IMR-90 (cell line): Measurements from ENCODE around the gene CASZ1. TPM values are rescaled to one million over a fixed set of nuclear protein-coding genes. Genes with fewer than 3 reads are reported as not detected.

Experiments
- ATAC-seq: fragments of 200-7000 bp; cut with Tn5 transposase; 2 replicates; pipeline ENCODE4 v1.9.1; 2020; ENCODE audit warnings: low read depth, mild to moderate bottlenecking, moderate library complexity
- BruUV-seq: library from RNA; stranded (reverse); fragments of 400-500 nt; replicated peaks from 2 replicates; lab custom pipeline; 2021; lab: Mats Ljungman, UMichigan
- CTCF ChIA-PET: fragments of 300-600 bp; formaldehyde crosslinking; extraction: SDS; loops from one replicate; lab custom pipeline; 2021; ENCODE audit warnings: antibody characterized with exemption; lab: Yijun Ruan, JAX
- POLR2A ChIA-PET: fragments of 300-600 bp; sonication (Branson Sonifier 250); formaldehyde crosslinking; loops from one replicate; lab custom pipeline; 2022; ENCODE audit warnings: antibody characterized with exemption; ENCODE audit not compliant: unreplicated experiment; lab: Charles Lee
- DNase-seq: peaks from one replicate; pipeline ENCODE4 v3.0.0; 2013
- H2AFZ ChIP-seq: replicated peaks from 2 replicates; pipeline ENCODE3; 2013; ENCODE audit warnings: low read length, mild to moderate bottlenecking; ENCODE audit not compliant: poor library complexity
- H2AK5ac ChIP-seq: 2 replicates; pipeline ENCODE4 v1.6.1; 2013; ENCODE audit warnings: low read depth, low read length, inconsistent platforms
- H2AK9ac ChIP-seq: replicated peaks from 2 replicates; pipeline ENCODE3; 2013; ENCODE audit warnings: mild to moderate bottlenecking, low read depth, low read length, moderate library complexity; ENCODE audit not compliant: poor library complexity
- H2BK120ac ChIP-seq: 2 replicates; pipeline ENCODE4 v1.6.1; 2013; ENCODE audit warnings: low read depth, low read length, inconsistent platforms
- H2BK15ac ChIP-seq: 3 replicates; pipeline ENCODE4 v1.6.1; 2013; ENCODE audit warnings: low read depth, low read length, inconsistent platforms
- H2BK20ac ChIP-seq: 2 replicates; pipeline ENCODE4 v1.6.1; 2013; ENCODE audit warnings: low read depth, mild to moderate bottlenecking, inconsistent platforms, low read length, moderate library complexity
- H2BK5ac ChIP-seq: 2 replicates; pipeline ENCODE4 v1.6.1; 2013; ENCODE audit warnings: mild to moderate bottlenecking, low read depth, low read length, inconsistent platforms; ENCODE audit not compliant: poor library complexity, severe bottlenecking
- H3K14ac ChIP-seq: replicated peaks from 2 replicates; pipeline ENCODE4 v1.6.1; 2013; ENCODE audit warnings: low read depth, low read length, inconsistent platforms
- H3K18ac ChIP-seq: 2 replicates; pipeline ENCODE4 v1.6.1; 2013; ENCODE audit warnings: low read depth, low read length, control low read depth
- H3K23ac ChIP-seq: 2 replicates; pipeline ENCODE4 v1.6.1; 2013; ENCODE audit warnings: low read depth, low read length, inconsistent platforms
- H3K27ac ChIP-seq: 2 replicates; pipeline ENCODE4 v1.5.1; 2013; ENCODE audit warnings: mild to moderate bottlenecking, control low read depth, low read length; ENCODE audit not compliant: insufficient read depth
- H3K27me3 ChIP-seq: 2 replicates; pipeline ENCODE4 v1.6.1; 2013; ENCODE audit warnings: low read length; ENCODE audit not compliant: control insufficient read depth, insufficient read depth
- H3K36me3 ChIP-seq: 2 replicates; pipeline ENCODE4 v1.6.1; 2013; ENCODE audit warnings: low read length, mixed read lengths; ENCODE audit not compliant: control insufficient read depth, insufficient read depth
- H3K4ac ChIP-seq: 2 replicates; pipeline ENCODE4 v1.6.1; 2013; ENCODE audit warnings: low read depth, low read length, inconsistent platforms
- H3K4me1 ChIP-seq: 2 replicates; pipeline ENCODE4 v1.6.1; 2013; ENCODE audit warnings: low read length, mixed read lengths; ENCODE audit not compliant: control insufficient read depth, insufficient read depth
- H3K4me2 ChIP-seq: 2 replicates; pipeline ENCODE4 v1.6.1; 2013; ENCODE audit warnings: low read depth, mild to moderate bottlenecking, control low read depth, low read length, moderate library complexity
- H3K4me3 ChIP-seq: 2 replicates; pipeline ENCODE4 v1.5.1; 2013; ENCODE audit warnings: low read depth, mild to moderate bottlenecking, control low read depth, low read length, moderate library complexity; ENCODE audit not compliant: insufficient read depth
- H3K56ac ChIP-seq: 2 replicates; pipeline ENCODE4 v1.6.1; 2013; ENCODE audit warnings: low read length, inconsistent platforms; ENCODE audit not compliant: insufficient read depth; ENCODE audit errors: extremely low read depth
- H3K79me1 ChIP-seq, 2 experiments: 2 replicates each; pipeline ENCODE4 v1.6.1; 2013; ENCODE audit warnings: low read length in 2 of 2, inconsistent platforms in 1 of 2, low read depth in 1 of 2
- H3K9ac ChIP-seq: 2 replicates; pipeline ENCODE4 v1.6.1; 2013; ENCODE audit warnings: low read depth, low read length, control low read depth
- H3K9me1 ChIP-seq: 2 replicates; pipeline ENCODE4 v1.6.1; 2013; ENCODE audit warnings: low read length, inconsistent platforms; ENCODE audit not compliant: insufficient read depth
- H3K9me3 ChIP-seq: 2 replicates; pipeline ENCODE4 v1.6.1; 2013; ENCODE audit warnings: low read length; ENCODE audit not compliant: control insufficient read depth, insufficient read depth
- H4K20me1 ChIP-seq: 2 replicates; pipeline ENCODE4 v1.6.1; 2013; ENCODE audit warnings: low read length, inconsistent platforms; ENCODE audit not compliant: insufficient read depth
- H4K5ac ChIP-seq: 2 replicates; pipeline ENCODE4 v1.6.1; 2013; ENCODE audit warnings: mild to moderate bottlenecking, low read depth, low read length, control low read depth
- H4K8ac ChIP-seq, 2 experiments: 2 replicates each; pipeline ENCODE4 v1.6.1; 2013; ENCODE audit warnings: low read depth in 2 of 2, low read length in 2 of 2, control low read depth in 1 of 2, inconsistent platforms in 1 of 2
- H4K91ac ChIP-seq: 2 replicates; pipeline ENCODE4 v1.6.1; 2013; ENCODE audit warnings: low read depth, low read length, inconsistent platforms; ENCODE audit not compliant: insufficient read depth
- BHLHE40 ChIP-seq: fragments of 150-350 bp; IDR thresholded peaks from 2 replicates; pipeline ENCODE4 v1.6.1; 2016; ENCODE audit warnings: mild to moderate bottlenecking, low read depth, low read length
- FOS ChIP-seq: fragments of 150-350 bp; IDR thresholded peaks from 2 replicates; pipeline ENCODE4 v1.6.1; 2016; ENCODE audit warnings: low read depth, low read length
- POLR2A ChIP-seq: IDR thresholded peaks from 2 replicates; pipeline ENCODE4 v1.6.1; 2012; ENCODE audit warnings: mild to moderate bottlenecking, low read depth, low read length
- WGBS, 2 experiments: methylation state at CpG; one replicate each; pipeline versions ENCODE4 v1.1.5 to v1.1.7; 2013; ENCODE audit warnings: missing lambda C conversion rate in 2 of 2; ENCODE audit not compliant: insufficient read length in 1 of 2; ENCODE audit errors: extremely low coverage in 2 of 2; 5-methylcytosine and 5-hydroxymethylcytosine counted together
- dilution Hi-C: fragments of 300-500 bp; cut with HindIII; formaldehyde crosslinking; loops from one replicate; pipeline ENCODE4 v1.14.3; 2018; ENCODE audit warnings: low sequenced_read_pairs; ENCODE audit not compliant: unreplicated experiment
- in situ Hi-C: fragments of 300-500 bp; cut with MboI; formaldehyde crosslinking; loops from 3 replicates; pipeline ENCODE4 v1.14.3; 2019; ENCODE audit warnings: low sequenced_read_pairs, inconsistent platforms, mixed read lengths
- intact Hi-C: fragments of 100-400 bp; cut with micrococcal nuclease; formaldehyde crosslinking; loops from 2 replicates; pipeline ENCODE4 v1.10.0; 2022
- polyA plus RNA-seq, 3 experiments: library from polyadenylated mRNA; depleted of rRNA; stranded (reverse); fragments of >200 nt; gene quantifications; 2 replicates each; pipeline ENCODE4 v1.2.3, GENCODE V29; 2012; ENCODE audit warnings: low replicate concordance in 1 of 3
- total RNA-seq: library from RNA; depleted of rRNA; stranded (reverse); fragments of >200 nt; gene quantifications from 2 replicates; pipeline ENCODE4 v1.2.3, GENCODE V29; 2012

Gene CASZ1
- total and polyA plus RNA-seq, 2 of the 4 experiments (the other 2 are of a cell fraction) = 0.18 to 0.24 TPM

DNA sequence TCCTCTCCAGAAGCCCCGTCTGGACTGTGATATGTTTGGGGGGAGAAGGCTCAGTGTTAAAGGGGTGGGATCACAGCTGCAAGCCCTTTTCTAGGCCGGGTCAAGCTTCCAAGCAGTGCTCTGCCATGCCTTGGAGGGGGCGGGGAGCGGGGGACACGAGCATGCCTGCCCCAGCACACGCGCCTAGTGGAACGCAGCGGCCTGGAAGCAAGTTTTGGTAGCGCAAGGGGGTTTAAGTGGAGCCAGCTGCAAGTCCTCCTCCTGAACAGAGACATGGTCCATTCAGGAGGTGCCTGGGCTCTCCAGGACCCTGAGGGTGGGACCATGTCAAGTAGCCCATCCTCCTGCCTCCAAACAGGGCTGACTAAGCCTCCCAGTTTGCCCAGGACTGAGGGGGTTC is 112.2 kb downstream of the CASZ1 start:
- Histone ChIP-seq H3K4ac (no peak overlapping the region), H3K9me1 (no peaks in the 10 kb centered on the region), H2AFZ (no peak overlapping the region), H3K23ac (no peak overlapping the region), H3K4me2 (no peak overlapping the region), H2BK5ac (no peak overlapping the region), H3K4me3 (no peak overlapping the region), H4K20me1 (no peaks in the 10 kb centered on the region), H3K18ac (no peak overlapping the region), H4K5ac (no peak overlapping the region), H2AK9ac (peak overlapping the region; percentile 50), H3K9ac (no peak overlapping the region), H3K14ac (no peak overlapping the region), H3K79me1 (no peaks in the 10 kb centered on the region), H3K27me3 (peaks cover 7% of the 10 kb centered on the region; the same call in 1 of the 2 replicates), H4K8ac (no peak overlapping the region), H2BK15ac (no peak overlapping the region), H4K91ac (no peak overlapping the region), H3K27ac (no peak overlapping the region), H3K36me3 (no peaks in the 10 kb centered on the region), H2AK5ac (no peak overlapping the region), H2BK20ac (no peak overlapping the region), H3K4me1 (peaks cover 11% of the 10 kb centered on the region; the same call in 1 of the 2 replicates), H3K9me3 (no peaks in the 10 kb centered on the region), H3K56ac (no peak overlapping the region), H2BK120ac (no peak overlapping the region)
- dilution Hi-C loops (no loop called here), intact Hi-C loops (no loop called here), in situ Hi-C loops (no loop called here)
- ChIA-PET CTCF (no interaction called here), POLR2A (no interaction called here)
- no peak for TF ChIP-seq FOS
- TF ChIP-seq POLR2A = no peak
- no peak for TF ChIP-seq BHLHE40
- BruUV-seq = no TSS peak
- DNase-seq = no peak
- ATAC-seq = no peak
- 67% methylated on average over 1 of the region's 10 CpGs; no CpG with 5 or more reads in 1 of the 2 experiments for WGBS, 2 experiments
